Smooth muscle cell (in vitro differentiated cells): ENCODE measurements around the gene CFAP157. TPM values are rescaled to one million over a fixed set of nuclear protein-coding genes. Genes with fewer than 3 reads are reported as not detected.
A peak's percentile ranks its signal among the peaks of the same experiment; 100 is the strongest.

Experiments
- DNase-seq: peaks from one replicate; lab custom pipeline; 2025; ENCODE audit not compliant: unreplicated experiment; lab: John Stamatoyannopoulos, UW
- H2AFZ ChIP-seq: fragments of 200-600 bp; sonication (generic); 2 replicates; pipeline ENCODE4 v1.6.0; 2016; ENCODE audit warnings: antibody characterized with exemption, low read depth, mild to moderate bottlenecking
- H3F3A ChIP-seq: fragments of 200-600 bp; sonication (generic); 2 replicates; pipeline ENCODE4 v1.6.0; 2017; ENCODE audit warnings: antibody characterized with exemption, low read depth
- H3K27ac ChIP-seq: fragments of 200-600 bp; sonication (generic); 2 replicates; pipeline ENCODE4 v1.5.1; 2016; ENCODE audit warnings: low read depth, mild to moderate bottlenecking
- H3K27me3 ChIP-seq: fragments of 200-600 bp; sonication (generic); 2 replicates; pipeline ENCODE4 v1.6.1; 2016; ENCODE audit warnings: low read depth, mild to moderate bottlenecking
- H3K36me3 ChIP-seq: fragments of 200-600 bp; sonication (generic); 2 replicates; pipeline ENCODE4 v1.5.1; 2016; ENCODE audit warnings: low read depth
- H3K4me1 ChIP-seq: fragments of 200-600 bp; sonication (generic); 2 replicates; pipeline ENCODE4 v1.5.1; 2016; ENCODE audit warnings: low read depth
- H3K4me2 ChIP-seq: fragments of 200-600 bp; sonication (generic); 2 replicates; pipeline ENCODE4 v1.6.0; 2016; ENCODE audit warnings: mild to moderate bottlenecking
- H3K4me3 ChIP-seq: fragments of 200-600 bp; sonication (generic); 2 replicates; pipeline ENCODE4 v1.5.1; 2016; ENCODE audit warnings: mild to moderate bottlenecking
- H3K79me2 ChIP-seq: fragments of 200-600 bp; sonication (generic); 2 replicates; pipeline ENCODE4 v1.6.0; 2016; ENCODE audit warnings: low read depth, mild to moderate bottlenecking
- H3K9ac ChIP-seq: fragments of 200-600 bp; sonication (generic); 2 replicates; pipeline ENCODE4 v1.6.0; 2016; ENCODE audit warnings: low read depth
- H3K9me3 ChIP-seq: fragments of 200-600 bp; sonication (generic); replicated peaks from 2 replicates; pipeline ENCODE4 v1.5.1; 2016; ENCODE audit warnings: low read depth
- H4K20me1 ChIP-seq: fragments of 200-600 bp; sonication (generic); 2 replicates; pipeline ENCODE4 v1.6.0; 2016; ENCODE audit warnings: low read depth
- WGBS: methylation state at CpG from one replicate; pipeline ENCODE4 v1.1.7; 2016; ENCODE audit warnings: low lambda C conversion rate; 5-methylcytosine and 5-hydroxymethylcytosine counted together
- polyA plus RNA-seq: library from polyadenylated mRNA; unstranded; fragments of >200 nt; fragmentation: Nextera tagmentation; extraction: Ambion mirVana; gene quantifications from 2 replicates; pipeline ENCODE4 v1.2.1, GENCODE V29; 2016
- total RNA-seq: library from RNA; depleted of rRNA; stranded (reverse); fragments of >200 nt; gene quantifications from 2 replicates; pipeline ENCODE4 v1.2.3, GENCODE V29; 2014
- TF ChIP-seq, protein P1 (sequence below): fragments of 200-600 bp; sonication (generic); IDR thresholded peaks from 2 replicates; pipeline ENCODE4 v1.5.1; 2017; ENCODE audit warnings: borderline replicate concordance, mild to moderate bottlenecking, antibody characterized with exemption; ENCODE audit not compliant: insufficient read depth, poor library complexity, severe bottlenecking

The CFAP157 gene
- total and polyA plus RNA-seq, 2 experiments from 2014 or later = 0.33 TPM; not detected in 1

DNA sequence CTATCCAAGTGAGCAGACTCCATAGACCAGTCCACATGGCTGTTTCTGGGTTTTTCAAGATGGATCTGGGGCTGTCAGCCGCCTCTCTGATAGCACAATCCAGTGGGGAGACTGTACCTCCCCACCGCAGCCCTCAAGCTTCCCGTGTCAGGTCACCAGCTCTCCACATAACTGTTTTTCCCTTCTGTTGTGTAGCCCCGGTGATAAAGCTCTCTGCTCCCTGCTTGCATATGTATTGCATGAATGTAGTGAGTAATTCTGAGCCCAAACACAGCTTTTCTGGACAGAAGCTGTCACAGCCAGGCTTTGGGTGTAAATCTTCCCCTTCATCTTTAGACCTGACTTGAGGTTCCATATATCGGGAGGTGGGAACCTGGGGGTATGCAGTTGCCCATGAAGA, 23.1 kb upstream of the CFAP157 start:
- no peaks in the 10 kb centered on the region for H3K79me2 ChIP-seq
- peak overlapping the region; percentile 64 for H3K27ac ChIP-seq
- no peak for DNase-seq
- no peak overlapping the region for H3K9ac ChIP-seq
- H3K36me3 ChIP-seq = no peaks in the 10 kb centered on the region
- 85% methylated on average over 5 of the region's 5 CpGs for WGBS
- TF ChIP-seq, protein P1, sequence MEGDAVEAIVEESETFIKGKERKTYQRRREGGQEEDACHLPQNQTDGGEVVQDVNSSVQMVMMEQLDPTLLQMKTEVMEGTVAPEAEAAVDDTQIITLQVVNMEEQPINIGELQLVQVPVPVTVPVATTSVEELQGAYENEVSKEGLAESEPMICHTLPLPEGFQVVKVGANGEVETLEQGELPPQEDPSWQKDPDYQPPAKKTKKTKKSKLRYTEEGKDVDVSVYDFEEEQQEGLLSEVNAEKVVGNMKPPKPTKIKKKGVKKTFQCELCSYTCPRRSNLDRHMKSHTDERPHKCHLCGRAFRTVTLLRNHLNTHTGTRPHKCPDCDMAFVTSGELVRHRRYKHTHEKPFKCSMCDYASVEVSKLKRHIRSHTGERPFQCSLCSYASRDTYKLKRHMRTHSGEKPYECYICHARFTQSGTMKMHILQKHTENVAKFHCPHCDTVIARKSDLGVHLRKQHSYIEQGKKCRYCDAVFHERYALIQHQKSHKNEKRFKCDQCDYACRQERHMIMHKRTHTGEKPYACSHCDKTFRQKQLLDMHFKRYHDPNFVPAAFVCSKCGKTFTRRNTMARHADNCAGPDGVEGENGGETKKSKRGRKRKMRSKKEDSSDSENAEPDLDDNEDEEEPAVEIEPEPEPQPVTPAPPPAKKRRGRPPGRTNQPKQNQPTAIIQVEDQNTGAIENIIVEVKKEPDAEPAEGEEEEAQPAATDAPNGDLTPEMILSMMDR = no peak
- no peaks in the 10 kb centered on the region for H3F3A ChIP-seq
- no peak overlapping the region for H3K4me3 ChIP-seq
- no peaks in the 10 kb centered on the region for H4K20me1 ChIP-seq
- H3K4me1 ChIP-seq = no peaks in the 10 kb centered on the region
- H3K9me3 ChIP-seq = no peaks in the 10 kb centered on the region
- H3K4me2 ChIP-seq = no peak overlapping the region
- H3K27me3 ChIP-seq = no peaks in the 10 kb centered on the region
- no peak overlapping the region for H2AFZ ChIP-seq

DNA sequence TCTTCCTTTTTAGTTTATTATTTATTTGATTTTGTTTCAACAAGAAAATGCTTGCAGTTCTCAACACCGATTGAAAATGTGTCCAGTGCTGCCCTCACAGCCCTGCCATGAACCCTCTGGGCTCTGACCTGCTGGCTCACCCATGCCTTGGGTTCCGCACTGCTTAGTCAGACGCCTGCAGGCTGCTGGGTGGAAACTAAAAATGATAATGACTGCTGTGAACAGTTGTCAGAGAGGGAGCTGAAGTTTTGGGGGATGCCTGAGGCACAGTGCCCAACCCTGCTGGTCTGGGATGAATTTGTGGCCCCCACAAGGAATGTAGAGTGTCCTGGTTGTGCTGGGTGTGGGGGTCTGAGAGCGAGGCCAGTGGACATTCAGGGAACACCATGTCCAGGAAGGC, 22.2 kb upstream of the CFAP157 start:
- H3K79me2 ChIP-seq = no peaks in the 10 kb centered on the region
- H3K9ac ChIP-seq = no peak overlapping the region
- peak overlapping the region; percentile 16 for H3K4me2 ChIP-seq
- no peaks in the 10 kb centered on the region for H3K36me3 ChIP-seq
- H3K27ac ChIP-seq = peak overlapping the region; percentile 64
- no peak overlapping the region for H2AFZ ChIP-seq
- WGBS = 56% methylated on average over 4 of the region's 4 CpGs
- H3K9me3 ChIP-seq = no peaks in the 10 kb centered on the region
- no peaks in the 10 kb centered on the region for H3K27me3 ChIP-seq
- H3K4me3 ChIP-seq = no peak overlapping the region
- H3K4me1 ChIP-seq = no peaks in the 10 kb centered on the region
- H3F3A ChIP-seq = no peaks in the 10 kb centered on the region
- H4K20me1 ChIP-seq = no peaks in the 10 kb centered on the region
- TF ChIP-seq, protein P1 = no peak
- no peak for DNase-seq

DNA sequence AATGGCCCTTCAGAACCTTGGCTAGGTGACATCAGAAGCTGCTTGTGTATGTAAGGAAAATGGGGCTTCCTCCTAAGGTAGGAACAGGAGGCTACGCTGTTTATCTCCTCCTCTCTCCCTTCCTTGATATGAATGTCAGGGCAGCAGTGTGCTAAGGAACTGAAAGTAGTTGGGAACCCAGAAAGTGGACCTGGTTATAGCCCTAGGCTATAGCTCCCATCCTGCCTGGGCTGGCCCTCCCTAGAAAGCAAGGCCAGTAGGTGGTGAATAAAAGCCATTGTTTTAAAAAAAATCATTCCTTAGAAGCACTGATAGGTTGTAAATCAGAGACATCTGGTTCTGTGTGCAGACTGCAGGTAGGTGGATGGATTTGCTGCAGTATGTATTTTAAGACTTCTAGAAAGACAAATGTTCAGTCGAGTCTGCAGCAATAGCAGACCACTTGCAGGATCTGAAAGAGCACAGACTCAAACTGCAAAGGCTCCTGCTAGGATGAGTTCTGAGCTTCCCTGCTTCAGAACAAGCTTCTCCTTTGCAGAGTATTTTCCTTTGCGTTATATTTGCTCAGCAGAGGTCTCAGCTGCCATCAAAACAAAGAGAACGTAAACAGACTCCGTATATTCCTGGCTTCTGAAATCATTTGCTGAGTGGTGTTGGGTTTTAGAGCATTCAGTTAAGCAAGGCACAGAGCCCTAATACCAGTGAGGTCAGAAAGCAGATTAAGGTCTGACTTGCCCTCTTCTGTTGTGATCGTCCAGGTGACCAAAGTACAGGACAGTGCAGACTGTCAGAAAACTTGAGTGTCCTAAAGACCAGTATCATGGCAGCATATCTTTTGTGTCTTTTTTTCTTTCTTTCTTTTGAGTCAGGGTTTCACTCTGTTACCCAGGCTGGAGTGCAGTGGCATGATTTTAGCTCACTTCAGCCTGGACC, 20.1 kb upstream of the CFAP157 start:
- H4K20me1 ChIP-seq = no peaks in the 10 kb centered on the region
- no peaks in the 10 kb centered on the region for H3K27me3 ChIP-seq
- H3K4me1 ChIP-seq = no peaks in the 10 kb centered on the region
- 81% methylated on average over 6 of the region's 6 CpGs for WGBS
- H3K79me2 ChIP-seq = no peaks in the 10 kb centered on the region
- DNase-seq = no peak
- no peaks in the 10 kb centered on the region for H3K9me3 ChIP-seq
- no peak overlapping the region for H3K4me2 ChIP-seq
- no peak overlapping the region for H3K9ac ChIP-seq
- no peaks in the 10 kb centered on the region for H3K36me3 ChIP-seq
- no peak overlapping the region for H3K4me3 ChIP-seq
- TF ChIP-seq, protein P1 = no peak
- H3F3A ChIP-seq = no peaks in the 10 kb centered on the region
- no peak overlapping the region for H3K27ac ChIP-seq
- H2AFZ ChIP-seq = no peak overlapping the region
